HepG2 (cell line): ENCODE measurements around the gene APC2. TPM values are rescaled to one million over a fixed set of nuclear protein-coding genes. Genes with fewer than 3 reads are reported as not detected.

Experiments used
- DR1 ChIP-seq: sonication (generic); formaldehyde crosslinking; IDR thresholded peaks from 2 replicates; pipeline ENCODE4 v1.8.0; 2021; ENCODE audit warnings: mild to moderate bottlenecking, missing genetic modification reagents, inconsistent platforms
- ETV6 ChIP-seq: sonication (generic); formaldehyde crosslinking; conservative IDR thresholded peaks from 2 replicates; pipeline ENCODE4 v1.4.0; 2020; ENCODE audit warnings: missing genetic modification reagents
- EZH2 ChIP-seq: conservative IDR thresholded peaks from 2 replicates; pipeline ENCODE4 v1.6.1; 2012; ENCODE audit warnings: mild to moderate bottlenecking, low read depth, low read length, moderate library complexity
- GTF3A ChIP-seq: sonication (generic); formaldehyde crosslinking; conservative IDR thresholded peaks from 2 replicates; pipeline ENCODE4 v1.4.0; 2020; ENCODE audit warnings: mild to moderate bottlenecking, missing genetic modification reagents
- GZF1 ChIP-seq: sonication (generic); formaldehyde crosslinking; IDR thresholded peaks from 2 replicates; pipeline ENCODE4 v1.5.1; 2020; ENCODE audit warnings: mild to moderate bottlenecking, missing genetic modification reagents
- MIER3 ChIP-seq: IDR thresholded peaks from 2 replicates; pipeline ENCODE4 v1.6.1; 2016; ENCODE audit warnings: missing compliant biosample characterization, borderline replicate concordance
- NBN ChIP-seq: fragments of 450-650 bp; conservative IDR thresholded peaks from 2 replicates; pipeline ENCODE4 v1.6.1; 2017
- NCOA5 ChIP-seq: sonication (generic); formaldehyde crosslinking; IDR thresholded peaks from 2 replicates; pipeline ENCODE4 v1.4.0; 2020; ENCODE audit warnings: missing genetic modification reagents
- NFIC ChIP-seq: IDR thresholded peaks from 2 replicates; pipeline ENCODE4 v1.6.1; 2012; ENCODE audit warnings: mild to moderate bottlenecking, low read length, inconsistent platforms
- PPARG ChIP-seq: conservative IDR thresholded peaks from 2 replicates; pipeline ENCODE4 v1.6.1; 2016; ENCODE audit warnings: missing biosample characterization, missing genetic modification reagents
- SMC3 ChIP-seq: IDR thresholded peaks from 2 replicates; pipeline ENCODE4 v1.6.1; 2011; ENCODE audit warnings: low read length, improper control_type of control experiment
- TFDP2 ChIP-seq: sonication (generic); formaldehyde crosslinking; IDR thresholded peaks from 2 replicates; pipeline ENCODE4 v1.4.0; 2020; ENCODE audit warnings: missing genetic modification reagents
- TGIF2 ChIP-seq: IDR thresholded peaks from 2 replicates; pipeline ENCODE4 v1.6.1; 2016; ENCODE audit warnings: control low read depth, missing compliant biosample characterization
- TOPORS ChIP-seq: sonication (generic); formaldehyde crosslinking; IDR thresholded peaks from 2 replicates; pipeline ENCODE4 v1.8.0; 2023; ENCODE audit warnings: mild to moderate bottlenecking, missing genetic modification reagents
- U2AF1 ChIP-seq: fragments of 200-400 bp; formaldehyde crosslinking; optimal IDR thresholded peaks from 2 replicates; pipeline ENCODE3; 2017; ENCODE audit warnings: mild to moderate bottlenecking, low read depth, low read length
- ZEB1 ChIP-seq: IDR thresholded peaks from 2 replicates; pipeline ENCODE4 v1.6.1; 2012; ENCODE audit warnings: mild to moderate bottlenecking, low read depth, inconsistent platforms; ENCODE audit not compliant: insufficient replicate concordance
- ZNF354B ChIP-seq: sonication (generic); formaldehyde crosslinking; IDR thresholded peaks from 2 replicates; pipeline ENCODE4 v1.8.0; 2022; ENCODE audit warnings: mild to moderate bottlenecking, missing genetic modification reagents
- ZNF407 ChIP-seq: sonication (generic); formaldehyde crosslinking; IDR thresholded peaks from one replicate; pipeline ENCODE4 v1.5.1; 2020; ENCODE audit warnings: mild to moderate bottlenecking, missing genetic modification reagents; ENCODE audit errors: not compliant biosample characterization
- ZNF878 ChIP-seq: sonication (generic); formaldehyde crosslinking; IDR thresholded peaks from 2 replicates; pipeline ENCODE4 v1.8.1; 2023; ENCODE audit warnings: mild to moderate bottlenecking, missing genetic modification reagents, moderate library complexity
- polyA plus RNA-seq, 8 experiments: library from polyadenylated mRNA; depleted of rRNA in 3 of 8; stranded (reverse) in 7 of 8; unstranded in 1 of 8; fragments of >200 nt; fragmentation: Illumina TruSeq in 4 of 8; extraction: Trizol in 4 of 8; gene quantifications; 2 replicates each; pipeline versions ENCODE4 v1.2.1 to v1.2.3, GENCODE V29; 2011 to 2016; ENCODE audit warnings: low read depth in 4 of 8, missing spikeins in 1 of 8, mixed read lengths in 1 of 8; ENCODE audit not compliant: insufficient read depth in 1 of 8
- total RNA-seq, 5 experiments: library from RNA; depleted of rRNA; stranded (reverse); fragments of >200 nt; fragmentation: Illumina TruSeq; extraction: Trizol; gene quantifications; 2 replicates each; pipeline ENCODE4 v1.2.3, GENCODE V29; 2016; ENCODE audit warnings: low read depth in 1 of 5
- TF ChIP-seq, protein P1 (sequence below): sonication (generic); formaldehyde crosslinking; IDR thresholded peaks from 2 replicates; pipeline ENCODE4 v1.4.0; 2020; ENCODE audit warnings: mild to moderate bottlenecking, low read depth, missing genetic modification reagents

APC2 gene
- total and polyA plus RNA-seq, 2 of the 13 experiments (the other 11 are each of a cell fraction or from before 2014, with no cell fraction given) = 0.08 to 0.22 TPM

GRCh38 chr19:1438035-1438932 lies 11.6 kb upstream of the APC2 start, which contains the start of gene RPS15 (continued):
- peak; percentile 82 for TF ChIP-seq ZNF407 (CRISPR knock-in tag)
- no peak for TF ChIP-seq NCOA5 (CRISPR knock-in tag)
- TF ChIP-seq ZNF878 (CRISPR knock-in tag) = peak; percentile 36
- TF ChIP-seq NFIC = peak; percentile 48; the same call in 1 of the 2 replicates
- TF ChIP-seq U2AF1 = peak; percentile 83
- TF ChIP-seq ZNF354B (CRISPR knock-in tag) = no peak
- no peak for TF ChIP-seq NBN
- no peak for TF ChIP-seq TOPORS
- TF ChIP-seq, protein P1, sequence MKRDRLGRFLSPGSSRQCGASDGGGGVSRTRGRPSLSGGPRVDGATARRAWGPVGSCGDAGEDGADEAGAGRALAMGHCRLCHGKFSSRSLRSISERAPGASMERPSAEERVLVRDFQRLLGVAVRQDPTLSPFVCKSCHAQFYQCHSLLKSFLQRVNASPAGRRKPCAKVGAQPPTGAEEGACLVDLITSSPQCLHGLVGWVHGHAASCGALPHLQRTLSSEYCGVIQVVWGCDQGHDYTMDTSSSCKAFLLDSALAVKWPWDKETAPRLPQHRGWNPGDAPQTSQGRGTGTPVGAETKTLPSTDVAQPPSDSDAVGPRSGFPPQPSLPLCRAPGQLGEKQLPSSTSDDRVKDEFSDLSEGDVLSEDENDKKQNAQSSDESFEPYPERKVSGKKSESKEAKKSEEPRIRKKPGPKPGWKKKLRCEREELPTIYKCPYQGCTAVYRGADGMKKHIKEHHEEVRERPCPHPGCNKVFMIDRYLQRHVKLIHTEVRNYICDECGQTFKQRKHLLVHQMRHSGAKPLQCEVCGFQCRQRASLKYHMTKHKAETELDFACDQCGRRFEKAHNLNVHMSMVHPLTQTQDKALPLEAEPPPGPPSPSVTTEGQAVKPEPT (CRISPR knock-in tag) = no peak
- TF ChIP-seq GTF3A (CRISPR knock-in tag) = peak; percentile 94
- TF ChIP-seq TGIF2 (CRISPR knock-in tag) = no peak; the same call in 1 of the 2 replicates
- TF ChIP-seq SMC3 = no peak
- TF ChIP-seq PPARG (CRISPR knock-in tag) = no peak; the same call in none of the 2 replicates
- TF ChIP-seq ZEB1 = no peak
- TF ChIP-seq DR1 (CRISPR knock-in tag) = peak; percentile 99
- TF ChIP-seq EZH2 = no peak
- peak; percentile 86 for TF ChIP-seq TFDP2 (CRISPR knock-in tag)
- peak; percentile 84 for TF ChIP-seq ETV6 (CRISPR knock-in tag)
- TF ChIP-seq MIER3 (CRISPR knock-in tag) = peak; percentile 99
- TF ChIP-seq GZF1 = peak; percentile 81; the same call in 1 of the 2 replicates
